NCI-H82 treated with DMSO at 0.1 percent for 48 hours (cell line): Measurements from ENCODE around the gene CTSE.

ENCODE experiments used
- DNase-seq: peaks from one replicate; lab custom pipeline; 2025; ENCODE audit not compliant: unreplicated experiment; lab: John Stamatoyannopoulos, UW

CTSE gene

DNA sequence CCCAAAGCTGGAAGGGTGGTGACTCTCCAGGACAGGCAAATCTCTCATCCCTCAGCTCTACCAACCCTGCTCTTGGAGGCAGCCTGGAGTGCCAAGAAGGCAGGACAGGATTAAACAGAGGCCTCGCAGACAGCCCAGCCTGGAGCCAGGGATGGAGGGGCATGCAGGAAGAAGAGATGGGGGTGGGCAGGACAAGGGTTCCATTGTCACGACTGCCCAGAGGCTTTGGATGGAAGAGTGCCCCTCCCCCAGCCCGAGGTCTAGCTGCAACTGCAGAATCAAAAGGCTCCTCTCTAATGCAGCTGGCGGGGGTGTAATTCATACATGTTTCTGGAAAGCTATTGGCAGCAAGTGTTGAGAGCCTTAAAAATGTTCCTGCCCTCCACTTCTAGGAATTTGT lies 29.3 kb downstream of the CTSE start:
- DNase-seq = no peak

DNA sequence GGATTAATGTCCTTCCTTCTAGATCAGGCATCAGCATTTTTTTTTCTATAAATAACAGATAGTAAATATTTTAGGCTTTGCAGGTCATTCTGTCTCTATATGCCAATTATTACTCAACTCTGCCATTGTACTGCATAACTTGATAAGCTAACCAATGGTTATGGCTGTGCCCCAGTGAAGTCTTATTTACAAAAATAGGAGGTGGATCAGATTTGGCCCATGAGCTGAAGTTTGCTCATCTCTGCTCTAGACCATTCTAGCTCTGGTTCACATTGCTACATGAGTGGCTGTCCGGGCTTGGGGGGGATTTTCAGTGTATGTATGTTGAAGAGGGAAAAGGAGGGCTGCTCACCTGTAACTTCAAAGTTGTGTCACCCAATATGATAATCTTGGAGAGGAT lies 30.6 kb downstream of the CTSE start:
- DNase-seq = no peak

DNA sequence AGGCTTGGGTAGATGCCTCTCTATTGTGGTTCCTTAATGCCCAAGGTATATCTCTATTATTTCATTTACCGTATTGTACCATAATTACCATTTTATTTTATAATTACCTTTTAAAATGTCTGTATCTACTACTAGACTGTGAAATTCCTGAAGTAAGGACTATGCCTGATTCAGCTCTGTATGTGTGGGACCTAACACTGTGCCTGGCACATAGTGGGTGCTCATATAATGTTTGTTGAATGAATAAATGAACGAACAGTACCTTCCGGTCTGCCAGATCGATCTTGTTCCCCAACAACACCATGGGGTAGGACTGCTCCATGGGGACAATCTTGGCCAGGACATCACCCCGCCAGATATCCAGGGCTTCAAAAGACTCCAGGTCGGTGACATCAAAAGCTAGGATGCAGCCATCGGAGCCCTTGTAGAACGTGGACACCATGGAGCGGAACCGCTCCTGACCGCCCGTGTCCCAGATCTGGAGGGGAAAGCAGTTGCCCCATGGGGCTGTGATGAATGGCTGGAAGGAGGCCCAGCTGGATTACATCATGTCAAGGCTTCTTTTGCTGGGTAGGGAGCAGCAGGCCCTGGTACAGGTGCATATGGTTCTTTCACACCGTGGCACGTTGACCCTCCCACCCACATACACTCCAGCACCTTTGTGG lies 31.3 kb downstream of the CTSE start:
- DNase-seq = no peak

DNA sequence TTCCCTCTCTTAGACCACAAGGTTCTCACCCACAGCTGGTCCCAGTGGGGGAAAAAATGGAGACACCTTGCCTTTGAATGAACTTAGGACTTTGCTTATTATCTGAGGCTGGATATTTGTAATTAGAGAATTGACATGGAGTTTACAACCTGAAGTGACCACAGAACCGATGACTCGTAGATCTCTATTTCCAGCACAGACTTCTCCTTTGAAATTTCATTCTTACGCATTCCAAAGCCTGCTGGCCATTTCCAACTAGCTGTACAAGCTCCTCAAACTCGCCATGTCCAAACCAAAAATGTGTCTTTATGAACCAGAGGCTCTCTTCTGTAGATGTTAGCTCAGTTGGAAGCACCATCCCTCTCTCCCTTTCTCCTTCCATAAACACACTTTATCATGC lies 32.5 kb downstream of the CTSE start:
- DNase-seq = no peak

DNA sequence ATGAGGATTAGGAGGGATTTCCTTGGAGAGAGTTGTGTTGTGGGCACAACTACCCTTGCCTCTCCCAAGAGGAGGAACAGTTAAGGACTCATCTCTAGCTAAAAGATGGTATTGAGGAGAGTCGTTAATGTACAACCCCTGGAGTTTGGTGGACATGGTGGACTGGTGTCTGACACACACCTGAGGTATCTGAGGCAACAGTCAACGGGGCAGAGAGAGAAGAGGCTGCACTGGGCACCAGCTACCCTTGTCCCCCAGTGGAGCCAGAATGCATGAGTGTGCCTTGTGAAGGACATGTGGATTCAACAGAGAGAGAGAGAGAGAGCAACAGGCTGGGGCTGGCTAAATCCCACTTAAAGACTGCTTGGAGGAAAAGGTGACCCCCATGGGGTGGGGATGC lies 33.5 kb downstream of the CTSE start:
- DNase-seq = no peak

DNA sequence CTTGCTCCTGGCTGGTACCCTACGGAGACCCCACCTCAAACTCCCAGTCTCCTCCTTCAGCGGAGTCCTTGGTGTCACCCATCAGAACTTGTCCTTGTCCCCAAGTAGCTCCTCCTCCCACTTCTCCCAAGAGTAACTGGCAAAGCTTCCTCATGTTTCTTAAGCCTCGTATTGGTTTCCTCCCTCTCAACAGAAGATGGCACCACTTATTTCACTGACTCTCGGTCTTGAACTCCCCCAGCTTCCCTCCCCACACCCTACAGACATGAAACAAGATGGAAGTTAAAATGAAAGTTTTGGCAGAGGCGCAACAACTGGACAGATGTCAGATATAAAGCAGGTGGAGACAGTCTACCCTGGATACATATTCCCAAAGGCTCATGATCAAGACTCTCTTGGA lies 33.9 kb downstream of the CTSE start:
- no peak for DNase-seq

DNA sequence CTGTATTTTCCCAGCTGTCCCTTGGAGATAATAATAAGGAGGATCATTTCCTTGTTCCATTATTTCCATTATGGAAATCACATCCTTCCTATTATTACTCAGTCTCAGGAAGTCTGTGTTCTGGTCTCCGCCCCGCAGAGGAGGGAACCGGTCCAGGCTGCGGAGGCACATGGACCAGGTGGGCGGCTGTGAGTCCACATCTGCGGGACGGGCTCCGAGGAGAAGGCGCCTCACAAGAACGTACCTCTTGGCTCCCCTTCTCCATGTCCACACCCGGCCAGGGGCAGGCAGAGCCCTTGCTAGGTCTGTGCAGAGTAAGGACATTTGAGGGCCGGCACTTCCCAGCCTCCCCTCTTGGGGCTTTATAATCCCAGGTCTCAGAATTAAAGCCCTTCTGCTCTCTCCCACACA lies 35.1 kb downstream of the CTSE start:
- no peak for DNase-seq

DNA sequence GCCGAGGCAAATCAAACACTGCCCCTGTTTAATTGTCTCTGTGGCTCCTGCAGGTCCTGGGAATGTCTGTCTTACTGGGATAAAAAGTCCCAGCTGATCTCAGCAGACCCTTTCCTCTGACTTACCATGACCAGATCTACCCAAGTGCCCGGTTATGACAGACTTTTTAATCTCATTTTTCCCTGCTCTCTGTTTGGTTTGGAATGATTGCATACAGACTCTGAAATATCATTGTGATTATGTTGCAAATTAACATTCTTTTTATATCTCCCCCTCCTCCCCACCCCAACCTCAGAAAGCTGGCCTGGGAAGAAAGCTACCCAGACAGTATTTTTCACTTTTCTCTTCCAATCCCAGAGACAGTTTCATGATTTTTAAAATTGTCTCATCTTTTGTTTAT lies 36.8 kb downstream of the CTSE start:
- no peak for DNase-seq

DNA sequence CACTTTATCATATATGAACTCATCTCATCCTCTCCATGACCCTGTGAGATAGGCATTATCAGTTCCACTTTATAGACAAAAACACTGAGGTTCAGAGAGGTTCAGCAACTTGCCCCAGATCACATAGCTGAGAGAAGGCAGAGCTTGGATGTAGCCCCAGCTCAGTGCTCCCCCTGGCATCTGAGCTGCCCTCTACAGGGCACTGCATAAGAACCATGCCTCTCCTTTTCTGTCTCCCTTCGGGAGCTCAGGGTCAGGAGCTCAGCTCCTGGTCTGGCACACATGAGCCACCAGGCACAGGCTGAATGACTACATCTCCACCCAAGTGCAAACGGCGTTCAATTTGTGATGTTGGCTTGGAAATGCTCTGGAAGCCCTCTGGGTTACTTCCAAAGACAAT lies 37.4 kb downstream of the CTSE start:
- DNase-seq = no peak

DNA sequence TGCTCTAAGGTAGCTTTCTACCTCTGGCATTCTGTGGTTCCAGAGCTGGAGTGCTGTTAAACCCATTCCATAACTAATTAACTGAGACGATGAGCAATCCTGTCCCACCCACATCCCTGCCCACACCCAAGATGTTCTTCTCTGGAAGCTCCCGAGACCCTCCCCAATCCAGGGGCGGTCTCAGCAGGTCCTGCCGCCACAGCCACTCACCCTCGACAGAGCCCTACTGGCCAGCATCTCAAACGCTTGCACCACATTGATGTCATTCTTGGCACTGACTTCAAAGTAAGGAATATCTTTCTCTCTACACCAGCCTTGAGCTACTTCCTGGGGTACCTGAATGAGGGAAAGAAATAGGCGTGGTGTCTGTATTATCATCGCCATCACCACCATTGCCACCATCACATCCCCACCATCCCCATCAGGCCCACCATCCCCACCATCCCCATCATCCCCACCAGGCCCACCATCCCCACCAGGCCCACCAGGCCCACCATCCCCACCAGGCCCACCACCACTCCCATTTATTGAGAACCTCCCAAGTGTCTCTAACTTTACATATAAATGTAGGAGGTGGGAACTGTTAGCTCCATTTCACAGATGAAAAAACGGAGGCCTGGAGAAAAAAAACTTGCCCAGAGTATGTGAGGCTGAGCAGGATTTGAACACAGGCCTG lies 38.2 kb downstream of the CTSE start:
- DNase-seq = no peak

DNA sequence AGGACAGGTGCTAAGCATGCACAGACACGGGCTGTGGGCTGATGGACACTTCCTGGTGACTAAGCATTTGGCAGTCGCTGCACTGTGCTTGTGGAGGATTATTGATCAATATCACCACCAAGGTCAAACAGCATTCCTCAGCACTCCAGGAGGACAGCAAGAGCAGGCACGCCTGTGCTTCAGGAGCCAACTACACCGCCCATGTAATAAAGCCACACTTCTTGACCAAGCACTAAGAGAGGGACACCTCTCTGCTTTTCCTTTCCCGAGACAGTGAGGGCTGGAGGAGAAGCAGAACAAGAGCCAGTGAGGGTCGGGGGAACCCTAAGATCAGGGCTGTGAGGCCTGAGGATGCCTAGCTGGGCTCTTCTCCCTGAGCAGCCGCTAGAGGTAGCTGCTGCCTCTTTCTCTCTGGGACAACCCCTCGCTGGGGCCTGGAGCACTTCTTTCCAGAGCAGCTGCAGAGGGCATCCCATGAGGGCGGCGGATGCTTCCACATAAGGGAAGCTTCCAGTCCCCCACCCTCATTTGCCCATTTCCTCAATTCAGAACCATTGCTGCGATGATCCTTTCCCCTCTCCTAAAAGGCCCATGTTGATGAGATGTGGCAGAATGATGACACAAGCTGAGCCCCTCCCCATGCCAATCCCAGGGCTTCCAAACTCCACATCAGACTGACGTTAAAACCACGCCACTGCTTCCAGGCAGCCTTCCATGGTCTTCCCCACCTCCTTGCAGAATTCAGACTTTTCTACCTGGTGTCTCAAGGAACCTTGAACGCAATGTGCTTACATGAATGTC lies 39.6 kb downstream of the CTSE start:
- no peak for DNase-seq

DNA sequence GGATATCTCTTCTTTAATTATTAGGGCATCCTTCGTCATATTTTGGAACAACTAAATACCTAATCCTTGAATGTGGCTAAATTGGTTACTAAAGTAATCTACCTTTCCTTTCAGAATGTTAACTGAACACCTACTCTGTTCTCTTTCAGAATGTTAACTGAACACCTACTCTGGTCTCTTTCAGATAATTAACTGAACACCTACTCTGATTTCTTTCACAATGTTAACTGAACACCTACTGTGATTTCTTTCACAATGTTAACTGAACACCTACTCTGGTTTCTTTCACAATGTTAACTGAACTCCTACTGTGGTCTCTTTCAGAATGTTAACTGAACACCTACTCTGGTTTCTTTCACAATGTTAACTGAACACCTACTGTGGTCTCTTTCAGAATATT lies 42.4 kb downstream of the CTSE start:
- no peak for DNase-seq

DNA sequence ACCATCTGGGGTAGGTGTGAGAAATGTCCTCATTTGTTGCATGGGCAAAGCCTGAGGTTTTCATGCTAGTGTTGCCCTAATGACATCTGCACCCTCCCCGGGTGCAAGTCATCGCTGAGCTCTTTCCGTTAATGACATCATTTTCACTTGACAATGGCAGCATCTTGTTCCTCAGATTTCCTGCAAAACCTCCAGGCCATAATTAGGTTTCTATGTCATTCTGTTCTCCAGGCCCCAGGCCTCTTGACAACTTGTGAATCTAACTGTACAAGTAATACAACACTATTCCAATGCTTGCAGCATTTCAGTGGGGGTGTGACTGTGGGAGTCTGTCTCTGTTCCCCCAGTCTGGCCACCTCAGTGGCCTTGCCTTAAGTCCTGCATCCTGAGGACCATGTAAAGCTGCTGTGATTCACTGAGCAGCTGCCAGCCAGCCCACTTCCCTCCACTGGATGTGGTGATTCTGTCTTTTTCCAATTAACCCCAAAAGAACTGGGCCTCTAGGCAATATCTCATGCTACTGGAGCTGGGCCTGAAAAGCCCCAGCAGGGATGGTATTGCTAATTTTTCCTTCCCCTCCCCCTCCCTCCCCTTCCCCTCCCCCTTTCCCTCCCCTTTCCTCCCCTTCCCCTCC lies 43.3 kb downstream of the CTSE start:
- DNase-seq = no peak

DNA sequence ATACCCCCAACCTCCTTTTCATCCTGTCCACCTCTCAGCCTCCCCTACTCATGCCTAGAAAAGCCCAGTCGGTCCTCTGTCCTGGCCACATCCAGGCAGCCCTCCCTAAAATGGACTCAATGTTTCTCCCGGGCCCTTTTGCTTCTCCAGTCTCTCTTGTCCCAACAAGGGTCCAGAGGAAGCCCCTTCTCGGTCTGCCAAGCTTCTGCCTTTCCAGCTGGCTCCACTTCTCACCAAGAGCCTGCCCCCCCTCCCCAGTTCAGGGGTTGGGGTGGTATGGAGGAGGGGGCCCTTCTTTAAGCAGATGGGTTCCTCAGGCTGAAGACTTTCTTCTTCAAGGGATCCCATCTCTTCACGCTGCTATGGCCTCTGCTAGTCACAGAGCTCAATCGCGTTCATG lies 44.4 kb downstream of the CTSE start:
- no peak for DNase-seq

DNA sequence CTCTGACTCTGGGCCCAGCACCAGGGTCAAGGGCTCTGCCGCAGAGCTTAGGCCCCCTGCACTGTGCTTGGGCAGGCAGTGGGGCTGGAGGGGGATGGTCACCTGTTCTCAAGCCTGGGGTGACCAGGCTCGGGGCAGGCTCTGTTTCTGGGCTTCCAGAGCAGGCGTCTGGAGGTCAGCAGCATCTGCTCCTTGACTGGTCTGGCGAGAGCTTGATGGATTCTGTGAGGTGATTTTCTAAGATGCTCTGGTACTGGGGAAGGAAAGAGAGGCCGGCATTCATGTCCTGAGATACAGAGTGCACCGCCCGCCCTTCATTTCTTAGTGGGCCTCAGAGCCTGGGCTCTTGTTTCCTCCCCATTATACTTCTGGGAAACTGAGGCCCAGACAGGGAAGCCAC lies 45.0 kb downstream of the CTSE start:
- DNase-seq = no peak

DNA sequence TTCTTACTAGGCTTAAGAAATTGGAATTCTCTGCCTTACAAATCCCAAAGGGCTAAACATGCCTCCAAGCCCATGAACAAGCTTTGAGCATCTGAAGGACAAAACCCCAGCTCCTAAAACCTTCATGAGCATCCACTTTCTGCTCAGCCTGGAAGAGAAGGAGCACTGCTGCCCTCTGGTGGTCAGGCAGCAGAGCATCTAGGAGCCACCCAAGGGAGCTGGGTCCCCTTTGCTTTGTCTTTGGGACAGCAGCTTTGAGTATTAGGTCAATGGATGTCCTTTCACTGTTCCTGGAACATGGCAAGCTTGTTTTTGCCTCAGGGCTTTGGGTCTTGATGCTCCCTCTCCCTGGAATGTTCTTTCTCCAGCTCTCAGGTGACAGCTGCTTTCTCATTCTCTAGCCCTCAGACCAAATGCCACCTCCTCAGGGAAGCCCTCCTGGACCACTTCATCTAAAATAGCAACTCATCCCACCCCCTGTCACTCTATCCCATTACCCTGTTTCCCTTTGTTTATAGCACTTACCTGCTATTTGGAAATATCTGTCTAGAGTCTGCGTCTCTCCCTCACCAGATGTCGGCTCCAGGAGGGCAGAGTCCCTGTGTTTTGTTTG lies 46.2 kb downstream of the CTSE start:
- peak; percentile 51 for DNase-seq

DNA sequence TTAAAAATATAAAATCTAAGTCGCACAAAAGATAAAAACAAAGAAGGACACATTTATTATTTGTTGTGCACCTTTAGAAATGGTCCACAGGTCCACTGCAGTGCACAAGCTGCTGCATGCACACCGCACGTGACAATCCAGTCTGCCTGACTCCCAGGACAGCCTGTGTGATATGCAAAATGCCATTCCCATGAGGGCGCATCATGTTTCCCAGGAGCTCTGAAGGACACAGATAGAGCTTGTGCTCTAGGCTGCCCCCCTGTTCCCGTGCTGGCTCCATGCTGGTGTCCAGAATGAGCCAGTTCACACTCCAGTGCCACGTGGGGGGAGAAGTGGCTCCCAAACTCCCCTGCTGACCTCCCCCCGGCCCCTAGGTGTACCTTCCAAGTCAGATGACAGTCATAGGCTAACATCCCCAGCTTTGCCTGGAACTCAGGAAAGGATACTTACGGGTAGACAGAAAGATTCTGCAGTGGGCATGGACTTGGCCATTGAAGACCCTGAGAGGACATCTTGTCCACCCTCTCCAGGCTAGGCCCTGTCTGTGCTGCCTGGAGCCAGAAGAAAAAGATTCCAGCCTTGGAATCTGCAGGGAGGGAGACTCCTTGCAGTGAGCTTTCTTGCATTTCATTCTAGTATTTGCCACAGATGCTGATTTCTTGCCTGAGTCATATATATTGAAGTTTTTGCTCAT lies 46.8 kb downstream of the CTSE start:
- DNase-seq = peak; percentile 10

DNA sequence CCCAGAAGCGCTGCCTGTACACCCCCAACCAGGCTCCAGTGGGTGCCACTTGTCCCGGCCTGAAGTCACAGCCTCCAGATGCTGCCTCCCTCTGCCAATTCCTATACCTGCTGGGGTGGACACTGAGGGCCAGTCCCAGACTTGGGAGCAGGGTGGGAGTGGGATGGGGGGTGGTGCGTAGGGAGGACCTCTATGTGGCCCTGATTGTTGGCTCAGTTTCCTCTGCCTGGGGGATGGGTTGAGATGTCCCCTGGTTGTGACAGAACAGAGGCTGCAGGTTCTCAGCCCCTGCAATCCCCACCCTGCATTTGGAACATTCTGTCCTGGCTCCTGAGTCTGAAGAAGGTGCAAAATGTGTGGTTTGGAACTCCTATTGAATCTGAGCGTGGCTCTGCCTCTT lies 47.7 kb downstream of the CTSE start:
- DNase-seq = no peak

DNA sequence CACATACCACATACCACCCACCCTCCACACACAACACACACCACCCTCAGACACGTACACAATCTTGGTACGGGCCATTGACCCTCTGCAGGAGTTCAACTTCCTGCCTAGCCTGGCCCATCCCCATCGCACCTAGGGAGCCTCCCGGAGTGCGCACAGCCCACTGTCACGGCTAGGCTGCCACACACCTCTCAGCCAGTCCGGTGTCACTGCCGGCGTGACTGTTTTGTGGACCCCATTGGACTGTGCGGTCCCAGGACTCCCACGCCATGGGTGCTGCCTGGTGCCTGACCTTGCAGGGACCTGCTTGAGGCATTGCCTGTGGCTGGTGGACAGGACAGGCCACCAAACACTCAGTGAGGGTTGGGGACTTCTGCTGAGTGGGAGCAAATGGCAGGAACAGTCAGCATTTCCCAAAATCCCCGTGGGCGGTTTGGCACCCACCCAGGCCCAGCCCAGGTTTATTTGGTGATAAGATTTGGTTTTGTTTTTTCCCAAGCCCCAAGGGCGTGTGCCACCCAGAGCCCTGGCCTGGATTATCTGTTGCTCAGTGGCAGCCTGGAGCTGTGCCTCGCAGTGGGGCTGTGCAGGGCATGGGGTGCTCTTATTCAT lies 48.2 kb downstream of the CTSE start:
- no peak for DNase-seq

DNA sequence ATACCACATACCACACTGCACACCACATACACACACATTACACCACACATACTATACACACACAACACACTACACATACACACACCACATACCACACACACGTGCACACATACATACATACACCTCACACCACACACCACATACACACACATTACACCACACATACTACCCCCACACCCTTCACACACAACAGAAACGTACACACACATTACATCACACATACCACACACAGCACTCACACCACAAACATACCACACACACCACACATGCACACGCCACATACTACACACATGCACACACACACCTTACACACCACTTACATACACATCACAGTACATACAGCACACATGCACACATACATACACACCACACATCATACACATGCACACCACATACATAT lies 49.0 kb downstream of the CTSE start:
- no peak for DNase-seq
